ENCODE results near the gene ZNF709.
"Not testable (repeated sequence)": the region's sequence is repeated elsewhere in the genome, so short reads cannot be mapped to it uniquely, and the experiment has no call there.

Gene ZNF709

GRCh38 chr19:12484371-12485051 is at the start of gene ZNF709:
Gene ZNF709, minus strand, starts transcription at chr19:12484816. Its CDS starts 159 bp downstream, at chr19:12484657.
- in situ Hi-C loops (cut with MboI; ENCODE audit: low sequenced_read_pairs): no loop called here

GRCh38 chr19:12527034-12527836 is 42.6 kb upstream of the ZNF709 start:
- in situ Hi-C loops (cut with MboI; ENCODE audit: low sequenced_read_pairs): no loop called here

- in situ Hi-C loops (cut with MboI; ENCODE audit: low sequenced_read_pairs): no loop called here
Measured at GRCh38 chr19:12526542-12526941, 41.9 kb upstream of the ZNF709 start.

- in situ Hi-C loops (cut with MboI; ENCODE audit: low sequenced_read_pairs): no loop called here
Measured at GRCh38 chr19:12521996-12522395, 37.4 kb upstream of the ZNF709 start.

GRCh38 chr19:12513531-12514061 is 29.0 kb upstream of the ZNF709 start:
- in situ Hi-C loops (cut with MboI; ENCODE audit: low sequenced_read_pairs): no loop called here

- in situ Hi-C loops (cut with MboI; ENCODE audit: low sequenced_read_pairs): no loop called here
Measured at GRCh38 chr19:12497032-12497431, 12.4 kb upstream of the ZNF709 start.

GRCh38 chr19:12496480-12496879 is 11.9 kb upstream of the ZNF709 start:
- in situ Hi-C loops (cut with MboI; ENCODE audit: low sequenced_read_pairs): no loop called here

GRCh38 chr19:12495002-12495802 is 10.6 kb upstream of the ZNF709 start:
- in situ Hi-C loops (cut with MboI; ENCODE audit: low sequenced_read_pairs): no loop called here

GRCh38 chr19:12494260-12494860 is 9.7 kb upstream of the ZNF709 start:
- in situ Hi-C loops (cut with MboI; ENCODE audit: low sequenced_read_pairs): no loop called here

GRCh38 chr19:12486265-12486783 is 1.7 kb upstream of the ZNF709 start:
- in situ Hi-C loops (cut with MboI; ENCODE audit: low sequenced_read_pairs): not testable (repeated sequence)

GRCh38 chr19:12485571-12485970 is 955 bp upstream of the ZNF709 start:
- in situ Hi-C loops (cut with MboI; ENCODE audit: low sequenced_read_pairs): no loop called here

GRCh38 chr19:12485052-12485416 is 418 bp upstream of the ZNF709 start:
- in situ Hi-C loops (cut with MboI; ENCODE audit: low sequenced_read_pairs): no loop called here

GRCh38 chr19:12484011-12484370 is 625 bp downstream of the ZNF709 start:
- in situ Hi-C loops (cut with MboI; ENCODE audit: low sequenced_read_pairs): no loop called here

- in situ Hi-C loops (cut with MboI; ENCODE audit: low sequenced_read_pairs): no loop called here
Measured at GRCh38 chr19:12482509-12482886, 2.1 kb downstream of the ZNF709 start.

GRCh38 chr19:12481781-12482508 is 2.7 kb downstream of the ZNF709 start:
- in situ Hi-C loops (cut with MboI; ENCODE audit: low sequenced_read_pairs): no loop called here

- in situ Hi-C loops (cut with MboI; ENCODE audit: low sequenced_read_pairs): no loop called here
Measured at GRCh38 chr19:12478234-12478941, 6.2 kb downstream of the ZNF709 start.

GRCh38 chr19:12467651-12468050 is 17.0 kb downstream of the ZNF709 start:
- in situ Hi-C loops (cut with MboI; ENCODE audit: low sequenced_read_pairs): not testable (repeated sequence)

- in situ Hi-C loops (cut with MboI; ENCODE audit: low sequenced_read_pairs): no loop called here
Measured at GRCh38 chr19:12465211-12465610, 19.4 kb downstream of the ZNF709 start.

GRCh38 chr19:12464769-12465168 is 19.8 kb downstream of the ZNF709 start:
- in situ Hi-C loops (cut with MboI; ENCODE audit: low sequenced_read_pairs): no loop called here

All from hTERT RPE-1 (cell line).